Central memory CD4-positive, alpha-beta T cell (primary cell): ENCODE results near the gene ASTN1.

Experiments used
- DNase-seq: peaks from one replicate; pipeline ENCODE4 v3.0.0; 2022

ASTN1 gene

DNA sequence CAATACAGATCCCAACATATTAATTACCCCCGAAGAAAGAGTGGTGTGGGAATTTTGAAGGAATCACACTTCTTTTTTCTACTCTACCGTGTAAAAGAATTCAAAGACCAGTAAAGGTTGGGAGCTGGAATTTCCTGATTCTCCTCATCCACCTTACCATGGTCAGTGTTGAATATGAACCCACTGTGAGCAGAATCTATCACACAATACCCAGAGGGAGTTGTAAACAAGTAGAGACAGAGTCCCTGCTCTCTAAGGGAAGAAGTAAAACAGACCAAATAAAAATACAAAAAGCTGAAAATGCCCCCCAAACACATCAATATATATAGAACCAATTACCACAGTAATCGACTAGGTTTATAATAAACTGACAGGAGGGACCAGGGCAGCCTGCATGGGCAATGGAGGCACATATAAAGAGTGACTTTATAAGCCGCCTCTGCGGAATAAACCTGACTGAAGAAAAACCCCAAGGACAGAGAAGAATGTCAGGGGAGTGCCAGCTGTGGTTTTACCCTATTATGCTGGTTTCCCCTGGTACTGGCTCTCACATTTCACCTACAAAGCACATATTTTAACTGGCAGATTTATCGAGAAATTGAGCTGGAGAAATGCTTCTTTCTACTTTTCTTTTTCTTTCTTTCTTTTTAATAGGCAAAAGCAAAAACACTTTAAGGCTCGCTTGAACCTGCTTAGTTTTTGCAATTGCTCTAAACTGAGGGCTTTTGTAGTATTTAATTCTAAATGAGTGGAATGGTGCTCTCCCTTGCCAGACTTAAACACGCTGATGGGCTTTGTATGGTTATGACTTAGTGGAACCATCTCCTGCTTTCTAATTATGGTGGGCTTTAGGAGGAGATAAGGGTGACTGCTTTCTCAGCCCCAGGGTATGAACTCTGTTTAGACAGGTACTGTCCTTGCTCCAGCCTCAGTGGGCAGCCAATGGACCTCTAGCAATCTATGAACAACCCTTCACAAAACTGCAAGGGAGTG lies 244.8 kb downstream of the ASTN1 start:
- no peak for DNase-seq

- DNase-seq: no peak
These were observed 258.9 kb downstream of the ASTN1 start for GRCh38 chr1:176905648-176906047.

DNA sequence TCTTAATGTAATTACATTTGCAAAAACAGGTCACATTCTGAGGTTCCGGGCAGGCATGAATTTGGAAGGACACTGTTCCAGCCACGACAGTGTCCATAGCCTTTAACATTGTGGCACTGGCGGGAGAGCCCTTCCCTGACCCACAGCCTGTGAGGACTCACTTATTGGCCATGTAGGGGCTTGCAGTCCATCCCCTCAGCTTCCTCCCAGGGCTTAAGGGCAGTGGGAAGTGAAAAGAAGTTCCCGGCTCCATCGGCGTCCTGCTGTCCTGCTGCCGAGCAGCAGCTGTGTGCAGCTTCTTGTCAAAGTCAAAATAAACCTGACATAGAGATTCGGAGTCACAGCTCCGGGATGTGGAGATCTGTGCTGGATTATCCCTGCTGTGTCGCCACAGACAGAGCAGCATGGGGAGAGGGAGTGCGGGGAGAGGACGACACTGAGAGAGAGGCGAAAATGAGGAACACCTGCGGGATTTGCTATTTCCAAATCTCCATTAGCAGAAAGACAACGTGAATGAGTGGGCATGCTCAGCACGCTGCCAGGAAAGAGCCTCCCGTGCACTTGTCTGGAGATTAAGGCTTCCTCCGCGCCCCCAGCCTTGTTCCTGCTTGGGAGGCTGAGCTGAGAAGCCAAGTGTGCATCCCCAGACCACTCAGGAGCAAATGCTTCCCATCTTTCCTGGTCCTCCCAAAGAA lies 260.3 kb downstream of the ASTN1 start:
- DNase-seq: no peak

DNA sequence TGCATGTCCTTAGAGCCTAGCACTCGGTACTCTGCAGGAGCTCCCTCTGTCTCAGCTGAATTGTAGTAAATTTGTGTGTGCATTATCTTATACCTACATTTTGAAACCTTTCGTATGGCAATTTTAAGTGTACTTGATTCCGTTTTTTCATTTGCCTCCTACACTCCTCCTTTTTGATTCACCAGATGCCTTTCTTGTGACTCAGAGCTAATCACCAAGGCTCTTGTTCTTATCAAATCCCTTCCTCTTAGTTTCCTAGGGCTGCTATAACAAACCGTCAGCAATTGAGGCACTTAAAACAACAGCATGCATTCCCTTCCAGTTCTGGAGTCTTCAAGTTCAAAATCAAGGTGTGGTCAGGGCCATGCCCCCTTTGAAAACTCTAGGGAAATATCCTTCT lies 261.0 kb downstream of the ASTN1 start:
- no peak for DNase-seq

- DNase-seq: no peak
These were observed 265.2 kb downstream of the ASTN1 start for GRCh38 chr1:176899321-176899720.

- no peak for DNase-seq
These were observed 266.9 kb downstream of the ASTN1 start for GRCh38 chr1:176897350-176898236.

GRCh38 chr1:176896216-176896615 lies 268.3 kb downstream of the ASTN1 start:
- no peak for DNase-seq

- DNase-seq: no peak
These were observed 270.1 kb downstream of the ASTN1 start for GRCh38 chr1:176894450-176894849.

GRCh38 chr1:176893625-176894352 lies 270.7 kb downstream of the ASTN1 start:
- no peak for DNase-seq

- DNase-seq: no peak
These were observed 276.0 kb downstream of the ASTN1 start for GRCh38 chr1:176888471-176889032.

DNA sequence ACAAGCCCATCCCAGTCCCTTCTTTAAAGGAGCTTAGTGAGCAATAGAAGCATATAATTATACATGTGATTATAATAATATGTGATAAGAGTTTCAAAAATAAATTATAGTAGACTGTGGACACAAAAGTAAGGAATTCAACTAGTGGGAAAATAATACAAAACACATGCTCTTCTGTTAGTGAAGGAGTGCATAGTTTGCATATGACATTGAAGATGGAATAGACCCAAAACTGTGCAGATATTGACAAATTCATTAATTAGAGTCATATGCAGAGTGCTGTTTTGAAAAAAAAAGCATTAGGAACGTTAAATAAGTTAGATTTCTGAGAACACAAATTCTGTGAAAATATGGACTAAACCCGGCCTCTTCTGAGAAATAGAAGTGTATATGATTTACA lies 278.8 kb downstream of the ASTN1 start:
- no peak for DNase-seq

- no peak for DNase-seq
These were observed 279.2 kb downstream of the ASTN1 start for GRCh38 chr1:176885341-176885740.

DNA sequence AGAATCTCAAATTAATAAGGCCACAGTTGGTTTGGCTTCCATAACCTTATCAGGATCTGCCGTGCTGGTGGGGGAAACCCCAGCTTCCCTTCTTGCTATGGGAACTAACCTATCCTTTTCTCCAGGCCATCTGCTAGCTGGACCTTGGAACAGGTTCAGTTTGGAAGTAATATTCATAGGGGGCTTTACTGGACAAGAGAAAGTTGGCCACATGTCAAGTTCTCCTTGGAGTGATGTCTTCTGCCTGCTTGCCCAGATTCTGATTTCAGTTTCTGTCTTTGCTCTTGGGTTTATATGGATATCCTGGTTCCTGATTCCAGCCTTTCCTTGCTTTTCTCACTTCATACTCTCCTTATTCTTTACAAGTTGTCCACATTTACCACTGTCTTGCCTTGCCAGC lies 279.6 kb downstream of the ASTN1 start:
- no peak for DNase-seq

GRCh38 chr1:176884286-176884685 lies 280.2 kb downstream of the ASTN1 start:
- DNase-seq: no peak

GRCh38 chr1:176880955-176881595 lies 283.4 kb downstream of the ASTN1 start:
- DNase-seq: no peak

GRCh38 chr1:176879784-176880620 lies 284.5 kb downstream of the ASTN1 start:
- no peak for DNase-seq

GRCh38 chr1:176878750-176879536 lies 285.6 kb downstream of the ASTN1 start:
- no peak for DNase-seq

DNA sequence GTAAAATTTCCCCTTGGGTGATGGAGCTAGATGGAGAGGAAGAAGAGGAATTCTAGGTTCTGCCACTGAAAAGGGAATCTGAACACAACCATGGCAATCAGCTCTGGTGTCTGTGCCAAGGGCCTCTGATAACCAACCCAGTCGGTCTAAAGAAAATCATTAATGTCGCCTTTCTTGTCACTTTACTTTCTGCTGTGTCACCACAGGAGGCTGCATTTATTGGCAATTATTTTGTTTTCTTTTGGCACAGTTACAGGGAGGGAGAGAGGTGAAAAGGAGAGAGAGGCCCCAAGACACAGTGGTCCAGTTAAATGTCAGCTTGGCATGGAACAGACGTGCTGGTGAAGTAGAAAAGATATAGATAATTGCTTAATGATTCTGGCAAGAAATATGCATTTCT lies 287.0 kb downstream of the ASTN1 start:
- no peak for DNase-seq

GRCh38 chr1:176876966-176877515 lies 287.5 kb downstream of the ASTN1 start:
- DNase-seq: no peak
